HT1080 (cell line): ENCODE data around the gene C1GALT1. TPM values are rescaled to one million over a fixed set of nuclear protein-coding genes. Genes with fewer than 3 reads are reported as not detected.
"Not testable (repeated sequence)": the region's sequence is repeated elsewhere in the genome, so short reads cannot be mapped to it uniquely, and the experiment has no call there.

Source experiments
- DNase-seq: peaks from one replicate; pipeline ENCODE4 v3.0.0-alpha.2; 2015; ENCODE audit warnings: low read depth
- total RNA-seq: library from RNA; depleted of rRNA; stranded (reverse); fragments of >200 nt; shearing (Covaris generic); gene quantifications from 2 replicates; pipeline ENCODE4 v1.2.3, GENCODE V29; 2014

C1GALT1 gene
- total RNA-seq, 1 experiment from 2014 or later, result 41.8 TPM

GRCh38 chr7:7199592-7199991 lies 17.2 kb downstream of the C1GALT1 start:
- DNase-seq, result not testable (repeated sequence)

- DNase-seq, result not testable (repeated sequence)
These were observed 17.9 kb downstream of the C1GALT1 start for GRCh38 chr7:7200255-7200654.

GRCh38 chr7:7201578-7202374 lies 19.4 kb downstream of the C1GALT1 start:
- DNase-seq, result no peak

GRCh38 chr7:7202375-7202720 lies 20.0 kb downstream of the C1GALT1 start:
- no peak for DNase-seq

GRCh38 chr7:7203813-7204575 lies 21.6 kb downstream of the C1GALT1 start:
- DNase-seq, result no peak

- DNase-seq, result no peak
These were observed 25.5 kb downstream of the C1GALT1 start for GRCh38 chr7:7207876-7208275.

GRCh38 chr7:7208520-7208919 lies 26.2 kb downstream of the C1GALT1 start:
- DNase-seq, result no peak

- DNase-seq, result no peak
These were observed 27.2 kb downstream of the C1GALT1 start for GRCh38 chr7:7209412-7210050.

- DNase-seq, result no peak
These were observed 28.3 kb downstream of the C1GALT1 start for GRCh38 chr7:7210475-7211237.

GRCh38 chr7:7212612-7213011 lies 30.3 kb downstream of the C1GALT1 start:
- no peak for DNase-seq

GRCh38 chr7:7214398-7215347 lies 32.3 kb downstream of the C1GALT1 start:
- DNase-seq, result no peak

- DNase-seq, result no peak
These were observed 33.9 kb downstream of the C1GALT1 start for GRCh38 chr7:7216279-7216678.

GRCh38 chr7:7219216-7219615 lies 36.9 kb downstream of the C1GALT1 start:
- DNase-seq, result no peak

- DNase-seq, result no peak
These were observed 38.5 kb downstream of the C1GALT1 start for GRCh38 chr7:7220821-7221220.

- DNase-seq, result peak; percentile 77
These were observed 39.3 kb downstream of the C1GALT1 start for GRCh38 chr7:7221599-7222038.

GRCh38 chr7:7223250-7223649 lies 40.9 kb downstream of the C1GALT1 start:
- DNase-seq, result no peak

- no peak for DNase-seq
These were observed 44.1 kb downstream of the C1GALT1 start for GRCh38 chr7:7226407-7226806.

GRCh38 chr7:7228472-7228871 lies 46.1 kb downstream of the C1GALT1 start:
- DNase-seq, result no peak

- no peak for DNase-seq
These were observed 46.6 kb downstream of the C1GALT1 start for GRCh38 chr7:7228967-7229366.

- no peak for DNase-seq
These were observed 48.7 kb downstream of the C1GALT1 start for GRCh38 chr7:7231000-7231399.
